GM23338 (cell line): Measurements from ENCODE around the gene MAPK1.

Experiments used
- CTCF ChIP-seq, 2 experiments: fragments of 200-600 bp in 1 of 2; sonication (generic) in 1 of 2; conservative IDR thresholded peaks; 2 replicates each; pipeline versions ENCODE4 v1.5.1 to v1.6.1; 2016 to 2017; ENCODE audit warnings: antibody characterized with exemption in 2 of 2, low read depth in 2 of 2, mild to moderate bottlenecking in 2 of 2, moderate library complexity in 1 of 2
- EZH2 ChIP-seq: fragments of 200-600 bp; sonication (generic); IDR thresholded peaks from one replicate; pipeline ENCODE4 v1.8.0; 2017; ENCODE audit warnings: antibody characterized with exemption, mild to moderate bottlenecking, low read depth; ENCODE audit not compliant: unreplicated experiment
- POLR2AphosphoS5 ChIP-seq: IDR thresholded peaks from 2 replicates; pipeline ENCODE4 v1.6.1; 2016; ENCODE audit warnings: antibody characterized with exemption, low read depth
- REST ChIP-seq: IDR thresholded peaks from one replicate; pipeline ENCODE4 v1.6.1; 2018; ENCODE audit warnings: antibody characterized with exemption; ENCODE audit not compliant: unreplicated experiment

GRCh38 chr22:21826204-21826603 is 41.2 kb downstream of the MAPK1 start:
- TF ChIP-seq CTCF (conservative IDR thresholded peaks at IDR 0.05; ENCODE audit: low read depth in 2 of 2) (no peak), REST (no peak), POLR2AphosphoS5 (no peak), EZH2 (no peak)
